Activated naive CD4-positive, alpha-beta T cell (primary cell): ENCODE results near the gene TENT5A.
"Not testable (repeated sequence)": the region's sequence is repeated elsewhere in the genome, so short reads cannot be mapped to it uniquely, and the experiment has no call there.

Source experiments
- DNase-seq, 4 experiments: peaks; one replicate each; lab custom pipeline; 2025; lab: John Stamatoyannopoulos, UW

TENT5A gene

DNA sequence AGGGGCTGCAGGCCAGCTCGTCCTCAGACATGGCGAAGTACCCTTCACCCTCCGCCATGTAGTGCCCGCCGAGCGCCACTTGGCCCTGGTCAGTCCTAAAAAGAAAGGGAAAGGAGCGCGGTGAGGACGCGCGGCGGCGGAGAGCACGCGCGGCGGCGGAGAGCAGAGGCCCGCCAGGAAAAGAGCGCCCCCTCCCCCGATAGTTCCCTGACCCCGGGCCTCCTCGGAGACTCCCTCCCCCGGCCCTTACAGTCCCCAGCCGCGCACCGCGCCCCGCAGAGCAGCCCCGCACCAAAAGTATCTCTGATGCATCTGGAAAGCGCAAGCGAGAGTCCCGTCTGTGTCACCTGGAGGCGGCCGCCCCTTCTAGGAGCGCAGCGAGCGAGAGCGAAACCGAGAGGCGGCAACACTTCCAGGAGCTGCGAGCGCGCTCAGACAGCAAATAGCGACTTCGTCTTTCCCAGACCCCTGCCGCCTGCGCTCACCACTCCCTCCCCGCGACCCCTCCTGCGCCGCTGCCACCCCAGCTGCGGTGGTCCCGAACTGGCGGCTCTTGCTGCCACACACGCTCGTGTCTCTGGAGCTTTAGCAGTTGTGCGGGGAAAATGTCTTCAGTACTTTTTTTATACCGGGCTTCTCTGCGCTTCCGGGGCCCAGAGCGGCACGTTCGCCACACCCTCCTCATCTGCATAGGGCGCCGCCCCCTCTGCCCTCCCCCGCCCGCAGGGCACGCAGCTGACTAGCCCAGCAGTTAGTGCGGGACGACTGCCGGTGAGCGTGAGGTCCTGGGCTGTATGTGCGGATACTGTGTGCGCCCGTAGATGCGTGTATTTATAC lies at the start of gene TENT5A:
Gene TENT5A, minus strand, starts transcription at position 598 of the 837 bp plus-strand sequence. Its CDS starts 540 bp downstream, at position 58.
- DNase-seq, result peak; percentile 60 to 88 (median 74)

DNA sequence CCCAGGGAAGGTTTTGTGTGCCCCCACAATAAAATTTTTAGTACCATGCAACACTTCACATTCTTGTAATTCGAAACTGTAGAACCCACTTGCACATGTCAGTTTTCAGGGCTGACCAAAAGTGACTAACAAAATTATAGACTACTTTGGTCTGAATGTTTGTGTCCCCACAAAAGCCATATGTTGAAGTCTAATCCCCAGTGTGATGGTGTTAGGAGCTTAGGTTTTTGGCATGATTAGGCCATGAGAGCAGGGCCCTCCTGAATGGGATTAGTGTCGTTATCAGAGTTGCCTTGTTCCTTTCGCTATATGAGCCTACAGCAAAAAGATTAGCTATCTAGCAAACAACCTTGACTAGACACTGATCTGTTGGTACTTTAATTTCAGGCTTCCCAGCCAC lies 49.0 kb upstream of the TENT5A start:
- no peak for DNase-seq

DNA sequence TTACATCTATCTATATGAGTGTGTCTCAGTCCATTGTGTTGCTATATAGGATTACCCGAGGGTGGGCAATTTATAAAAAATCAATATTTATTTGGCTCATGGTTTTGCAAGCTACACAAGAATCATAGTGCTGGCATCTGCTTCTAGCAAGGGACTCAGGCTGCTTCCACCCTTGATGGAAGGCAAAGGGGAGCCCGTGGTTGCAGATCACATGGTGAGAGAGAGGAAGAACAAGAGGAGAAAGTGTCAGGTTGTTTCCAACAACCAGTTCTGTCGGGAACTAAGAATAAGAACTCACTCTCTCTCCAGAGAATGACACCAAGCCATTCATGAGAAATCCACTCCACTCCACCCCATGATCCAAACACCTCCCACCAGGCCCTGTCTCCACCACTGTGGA lies 48.2 kb upstream of the TENT5A start:
- no peak for DNase-seq

DNA sequence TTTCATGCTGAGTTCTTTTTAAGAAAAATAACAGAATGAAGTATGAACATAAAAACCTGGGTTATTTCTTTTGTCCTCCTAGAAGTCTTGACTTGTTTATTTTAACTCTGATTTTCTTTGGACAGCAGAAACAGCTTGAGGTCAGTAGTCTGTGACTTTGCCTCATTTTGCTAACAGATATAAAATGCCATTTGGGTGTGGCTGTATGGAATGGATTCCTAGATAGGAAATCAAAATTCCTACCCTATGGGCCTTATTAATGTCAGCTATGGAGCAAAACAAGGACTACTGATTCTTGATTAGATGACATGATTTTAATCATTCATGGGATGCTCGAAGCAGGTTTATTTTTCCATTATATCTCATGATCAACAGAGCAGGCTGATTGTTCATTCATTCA lies 46.8 kb upstream of the TENT5A start:
- DNase-seq, result no peak

DNA sequence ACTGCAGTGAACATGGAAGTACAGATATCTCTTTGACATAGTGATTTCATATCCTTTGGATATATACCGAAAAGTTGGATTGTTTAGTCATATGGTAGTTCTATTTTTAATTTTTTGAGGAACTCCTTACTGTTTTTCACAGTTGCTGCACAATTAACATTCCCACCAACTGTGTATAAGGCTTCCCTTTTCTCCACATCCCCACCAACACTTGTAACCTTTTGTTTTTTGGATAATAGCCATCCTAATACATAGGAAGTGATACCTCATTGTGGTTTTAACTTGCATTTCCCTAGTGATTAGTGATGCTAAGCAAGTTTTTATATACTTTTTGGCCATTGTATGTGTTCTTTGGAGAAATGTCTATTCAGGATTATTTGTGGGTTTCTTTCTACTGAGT lies 45.1 kb upstream of the TENT5A start:
- no peak for DNase-seq

DNA sequence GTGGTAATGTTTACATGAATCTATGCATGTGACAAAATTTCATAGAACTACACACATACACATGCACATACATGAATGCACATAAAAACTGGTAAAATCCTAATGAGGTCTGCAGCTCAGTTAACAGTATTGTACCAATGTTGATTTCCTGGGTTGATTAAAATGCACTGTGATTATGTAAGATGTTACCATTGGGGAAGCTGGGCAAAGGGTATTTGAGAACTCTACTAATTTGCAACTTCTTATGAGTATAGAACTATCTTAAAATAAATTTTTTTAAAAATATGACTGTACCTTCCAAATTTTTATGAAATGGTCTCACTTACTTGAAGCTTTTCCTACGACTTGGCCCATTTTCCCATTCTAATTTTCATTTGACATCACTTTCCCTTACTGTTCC lies 43.4 kb upstream of the TENT5A start:
- DNase-seq, result no peak

DNA sequence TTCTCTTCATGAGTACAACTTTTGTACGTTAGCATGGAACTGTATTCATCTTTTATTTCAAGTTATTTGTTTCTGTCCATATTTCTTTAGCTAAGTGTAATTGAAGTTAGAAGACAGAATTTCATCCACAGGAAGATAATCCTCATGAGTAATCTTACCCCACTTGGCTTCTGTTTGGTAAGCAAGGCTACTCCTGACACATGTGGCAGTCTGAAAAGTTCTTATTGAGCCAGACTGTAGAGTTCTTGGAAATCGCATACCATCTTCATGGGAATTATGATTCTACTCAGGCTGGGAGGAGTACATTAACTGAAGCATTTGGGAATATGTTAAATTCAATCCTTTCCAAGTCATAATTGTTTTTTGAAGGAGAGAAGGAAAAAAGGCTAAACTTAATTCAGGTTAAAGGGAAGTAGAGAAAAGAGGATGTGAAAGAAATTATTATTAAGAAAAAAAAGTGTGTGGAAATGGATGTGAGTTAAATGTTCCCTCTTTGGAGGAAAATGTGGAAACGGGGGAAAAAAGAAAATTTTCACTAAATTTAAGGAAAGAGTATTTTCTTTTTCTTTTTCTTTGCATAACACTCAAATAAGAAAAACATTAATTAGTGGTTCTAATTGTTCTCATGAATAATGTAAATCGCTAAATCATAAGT lies 41.5 kb upstream of the TENT5A start:
- no peak for DNase-seq

DNA sequence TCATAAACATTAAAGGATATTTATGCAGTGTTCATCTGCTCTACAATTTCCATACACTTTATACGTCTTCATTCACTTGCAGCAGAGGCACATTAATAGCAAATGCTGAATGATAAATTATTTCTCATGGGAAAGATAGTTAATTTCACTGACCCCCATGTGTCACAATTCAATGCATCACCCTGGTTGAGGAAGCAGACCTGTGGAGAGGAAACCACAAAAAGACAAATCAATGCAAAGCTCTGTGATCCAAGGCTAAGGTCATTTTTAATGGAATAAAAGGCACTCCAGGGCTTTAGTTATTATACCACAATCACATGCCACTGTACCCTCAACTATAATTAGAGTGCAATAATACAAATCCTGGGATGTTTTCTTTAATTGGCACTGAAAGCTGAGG lies 40.3 kb upstream of the TENT5A start:
- no peak for DNase-seq

DNA sequence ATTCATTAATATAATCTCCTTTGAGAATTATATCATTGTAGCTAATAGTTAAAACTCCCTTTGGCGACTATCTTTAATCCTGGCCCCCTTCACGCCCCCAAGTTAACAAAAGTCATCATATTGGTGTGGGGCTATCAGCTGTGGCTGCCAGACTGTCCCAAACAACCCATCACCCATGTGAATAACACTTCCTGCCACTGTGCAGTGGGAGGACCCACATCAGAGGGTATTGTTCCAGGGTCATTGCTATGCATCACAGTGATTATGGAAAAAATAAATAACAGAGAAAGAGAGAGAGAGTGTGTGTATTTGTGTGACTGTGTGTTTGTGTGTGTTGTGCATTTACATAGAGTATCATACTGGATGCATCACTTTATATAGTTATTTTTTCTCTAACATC lies 39.3 kb upstream of the TENT5A start:
- no peak for DNase-seq

DNA sequence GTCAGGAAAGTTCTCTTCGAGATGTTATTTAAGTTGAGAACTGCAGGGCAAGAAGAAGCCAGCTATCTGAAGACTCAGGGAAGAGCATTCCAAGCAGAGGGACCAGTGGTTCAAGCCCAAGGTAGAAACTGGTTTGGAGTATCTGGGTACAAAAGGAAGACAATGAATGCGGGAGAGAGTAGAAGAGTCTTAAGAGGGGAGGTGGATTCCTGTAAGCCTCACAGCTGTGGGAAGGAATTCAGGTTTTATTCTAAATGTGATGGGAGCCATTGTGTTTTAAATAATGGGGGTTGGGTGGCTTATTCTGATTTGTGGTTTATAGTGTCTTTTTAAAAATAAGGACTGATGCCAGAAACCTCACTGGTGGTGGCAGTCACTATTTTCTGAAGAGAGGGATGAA lies 37.6 kb upstream of the TENT5A start:
- no peak for DNase-seq

DNA sequence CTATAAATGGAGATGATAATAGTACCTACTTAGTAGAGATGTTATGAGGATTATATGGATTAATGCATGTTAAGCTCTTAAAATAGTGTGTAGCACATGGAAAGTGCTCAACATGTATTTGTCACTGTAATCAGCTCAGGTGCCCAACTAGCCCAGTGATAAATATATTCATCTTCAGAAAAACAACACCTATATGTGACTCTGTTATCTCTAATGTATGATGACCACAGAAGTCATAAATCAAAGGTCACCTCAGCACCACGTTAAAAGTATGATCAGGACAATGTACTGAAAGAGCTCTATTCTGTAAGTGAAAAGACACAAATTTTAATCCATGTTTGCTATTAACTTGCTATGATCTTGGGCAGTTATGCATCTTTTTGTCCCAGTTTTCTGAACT lies 36.8 kb upstream of the TENT5A start:
- DNase-seq, result no peak

DNA sequence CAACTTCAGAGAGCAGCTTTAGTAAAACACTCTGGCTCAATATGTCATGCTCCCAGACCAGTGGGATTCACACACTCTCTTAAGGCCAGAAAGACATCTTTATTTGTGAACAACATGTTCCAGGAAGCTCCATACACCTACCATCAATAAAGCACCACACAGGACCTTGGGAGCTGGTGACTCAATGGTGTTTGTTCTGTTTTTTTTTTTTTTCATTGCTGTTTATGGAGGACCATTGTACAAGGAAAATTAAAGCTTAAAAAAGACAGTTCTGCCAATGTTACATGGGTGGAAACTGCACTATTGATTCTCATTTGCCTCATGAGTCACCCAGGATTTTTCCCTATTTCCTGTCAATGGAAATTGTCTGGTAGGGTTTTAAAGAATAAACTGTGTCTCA lies 36.3 kb upstream of the TENT5A start:
- no peak for DNase-seq

DNA sequence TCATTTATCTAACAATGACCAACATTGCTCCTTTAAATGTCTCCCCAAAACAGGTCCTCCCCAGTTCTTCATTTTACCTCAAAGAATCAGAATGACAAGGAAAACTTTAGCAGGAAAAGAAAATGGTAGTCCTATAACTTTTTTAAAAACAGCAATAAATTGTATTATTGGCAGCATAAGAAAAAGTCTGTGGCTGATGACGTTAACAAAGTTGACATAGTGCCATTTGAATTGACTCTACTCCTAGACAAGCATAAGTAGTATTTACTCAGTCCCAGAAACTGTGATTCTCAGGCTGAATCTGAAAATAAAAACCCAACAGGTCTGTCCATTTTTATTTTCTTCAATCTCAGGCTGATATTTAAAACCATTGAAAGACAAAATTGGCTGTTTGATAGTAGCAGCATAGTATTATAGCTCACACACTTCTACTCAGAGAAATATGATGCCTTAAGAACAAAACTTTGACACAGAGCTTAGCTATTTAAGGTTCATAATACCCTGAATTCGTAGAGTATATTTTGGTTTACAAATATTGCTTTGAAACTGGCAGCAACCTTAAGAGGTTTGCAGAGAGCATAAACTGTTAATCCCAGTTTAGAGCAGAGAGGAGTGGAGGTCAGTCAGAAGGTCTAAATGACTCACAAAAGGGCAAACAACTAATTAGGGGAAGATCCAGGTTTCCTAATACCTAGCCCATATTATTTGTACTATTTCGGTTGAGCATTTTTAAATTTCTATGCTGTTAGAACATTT lies 35.0 kb upstream of the TENT5A start:
- DNase-seq, result no peak

DNA sequence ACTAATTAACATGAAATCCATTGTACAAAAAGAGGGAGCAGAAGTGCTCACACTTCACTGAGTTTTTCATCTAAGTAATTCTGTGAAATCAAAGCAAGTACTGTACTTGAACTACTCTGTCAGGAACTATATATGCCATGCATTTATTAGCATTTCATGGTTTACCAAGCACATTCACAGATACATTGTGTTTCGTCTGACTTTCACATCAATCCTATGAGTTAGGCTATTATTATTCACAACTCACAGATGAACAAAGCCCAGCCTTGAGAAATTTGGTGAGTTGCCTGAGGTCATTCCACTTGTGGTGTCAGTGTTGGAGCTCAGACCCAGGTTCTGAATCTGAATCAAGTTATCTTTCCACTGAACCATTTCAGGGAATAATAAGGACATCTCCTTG lies 33.7 kb upstream of the TENT5A start:
- DNase-seq, result no peak

DNA sequence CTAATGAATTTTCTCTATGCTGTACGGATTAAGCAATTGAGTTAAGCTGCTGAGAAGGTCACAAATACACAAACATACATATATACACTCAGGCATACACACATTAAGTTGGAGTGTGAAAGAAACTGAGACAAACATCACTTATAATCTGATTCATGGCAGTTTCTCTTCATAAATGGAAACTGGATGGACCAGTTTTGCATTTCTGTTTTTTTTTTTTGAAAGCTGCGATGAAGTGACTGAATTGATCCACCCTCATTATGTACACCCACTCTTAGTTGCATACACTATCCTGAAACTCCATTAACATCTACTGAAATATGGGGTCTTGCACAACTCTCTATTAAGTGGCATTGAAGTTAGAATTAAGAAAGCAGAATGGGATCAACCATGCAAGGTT lies 32.9 kb upstream of the TENT5A start:
- DNase-seq, result no peak

DNA sequence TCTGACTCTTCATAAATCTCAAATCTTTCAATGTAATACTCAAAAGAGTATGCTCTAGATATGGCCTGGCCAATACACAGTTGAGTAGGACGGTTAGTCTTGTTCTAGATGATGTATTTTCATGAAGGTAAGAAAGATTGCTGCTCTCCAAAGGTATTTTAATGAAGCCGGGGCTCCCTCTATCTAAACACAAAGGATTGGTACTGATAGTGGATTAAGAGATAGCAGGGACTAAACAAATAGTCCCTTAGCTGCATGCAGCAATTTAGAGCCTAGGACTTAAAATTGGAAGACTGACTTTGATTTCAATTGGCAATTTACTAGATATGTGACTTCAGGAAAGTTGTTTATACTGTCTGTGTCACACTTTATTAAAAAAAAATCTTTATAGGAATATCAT lies 31.4 kb upstream of the TENT5A start:
- no peak for DNase-seq

DNA sequence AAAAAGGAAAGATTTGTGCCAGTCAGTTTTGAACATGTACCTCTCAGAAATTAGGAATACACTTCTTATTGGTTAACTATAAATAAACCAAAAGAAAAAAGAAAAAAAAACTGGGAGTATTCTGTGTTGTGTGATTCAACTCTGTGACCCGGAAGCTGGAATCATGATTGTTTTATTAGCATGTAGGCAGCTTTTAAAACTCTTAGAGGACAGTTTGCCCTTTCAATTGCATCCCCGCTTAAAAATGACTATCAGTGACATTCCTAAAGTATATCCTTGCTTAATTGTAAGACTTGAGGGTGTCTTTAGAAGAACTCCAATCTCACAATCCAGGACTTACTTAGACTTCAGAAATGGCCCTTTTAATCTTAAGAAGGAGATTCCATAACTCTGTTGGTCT lies 29.1 kb upstream of the TENT5A start:
- no peak for DNase-seq

DNA sequence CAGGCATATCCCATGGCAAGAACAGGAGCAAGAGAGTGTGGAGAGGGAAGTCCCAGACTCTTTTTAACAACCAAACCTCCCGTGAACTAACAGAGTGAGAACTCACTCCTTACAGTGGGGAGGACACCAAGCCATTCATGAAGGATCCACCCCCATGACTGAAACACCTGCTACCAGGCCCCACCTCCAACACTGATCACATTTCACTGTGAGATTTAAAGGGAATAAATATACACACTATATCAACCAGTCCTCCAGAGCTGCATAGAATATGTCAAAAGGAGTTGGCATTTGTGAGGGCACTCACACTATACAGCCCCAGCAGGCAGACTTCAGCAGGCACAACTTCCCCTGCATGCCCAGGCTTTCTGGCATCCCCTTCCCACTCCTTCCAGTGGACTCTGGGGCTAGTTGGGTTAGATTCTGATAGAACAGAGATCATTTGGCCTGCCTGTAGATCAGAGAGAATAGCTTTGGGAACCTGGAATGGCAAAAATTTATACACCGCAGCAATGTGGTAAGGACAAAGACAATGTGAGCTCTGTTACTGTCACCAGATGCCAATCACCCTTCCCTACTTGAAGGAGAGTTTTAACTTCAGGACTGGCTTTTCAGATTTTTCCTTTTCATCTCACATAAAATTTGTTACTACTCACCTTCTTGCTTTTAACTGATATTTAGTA lies 25.2 kb upstream of the TENT5A start:
- DNase-seq, result no peak

DNA sequence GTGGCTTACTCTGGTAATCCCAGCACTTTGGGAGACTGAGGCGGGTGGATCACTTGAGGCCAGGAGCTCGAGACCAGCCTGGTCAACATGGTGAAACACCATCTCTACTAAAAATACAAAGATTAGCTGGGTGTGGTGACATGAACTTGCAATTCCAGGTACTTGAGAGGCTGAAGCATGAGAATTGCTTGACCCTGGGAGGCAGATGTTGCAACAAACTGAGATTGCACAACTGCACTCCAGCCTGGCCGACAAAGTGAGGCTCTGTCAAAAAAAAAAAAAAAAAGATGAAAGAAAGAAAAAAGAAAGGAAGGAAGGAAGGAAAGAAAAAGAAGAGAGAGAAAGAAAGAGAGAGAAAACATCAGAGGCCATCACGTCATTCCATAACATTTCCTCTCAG lies 23.7 kb upstream of the TENT5A start:
- not testable (repeated sequence) for DNase-seq

DNA sequence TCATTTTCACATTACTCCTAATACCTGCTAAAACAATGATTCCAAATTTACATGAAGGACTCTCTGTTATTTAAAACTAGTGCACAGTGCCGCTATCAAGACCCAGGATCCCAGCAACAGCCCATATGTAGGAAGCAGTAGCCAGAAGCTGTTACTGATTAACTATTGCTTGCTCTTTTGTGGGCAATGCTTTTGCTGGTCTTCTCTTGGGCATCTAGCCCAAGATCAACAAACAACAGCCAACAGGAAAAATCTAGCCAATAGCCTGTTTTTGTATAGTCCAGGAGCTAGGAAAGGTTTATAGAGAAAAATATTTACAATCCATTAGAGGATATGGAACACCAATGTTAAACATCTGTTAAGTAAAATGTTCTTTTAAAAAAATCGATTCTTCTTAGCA lies 22.1 kb upstream of the TENT5A start:
- no peak for DNase-seq

DNA sequence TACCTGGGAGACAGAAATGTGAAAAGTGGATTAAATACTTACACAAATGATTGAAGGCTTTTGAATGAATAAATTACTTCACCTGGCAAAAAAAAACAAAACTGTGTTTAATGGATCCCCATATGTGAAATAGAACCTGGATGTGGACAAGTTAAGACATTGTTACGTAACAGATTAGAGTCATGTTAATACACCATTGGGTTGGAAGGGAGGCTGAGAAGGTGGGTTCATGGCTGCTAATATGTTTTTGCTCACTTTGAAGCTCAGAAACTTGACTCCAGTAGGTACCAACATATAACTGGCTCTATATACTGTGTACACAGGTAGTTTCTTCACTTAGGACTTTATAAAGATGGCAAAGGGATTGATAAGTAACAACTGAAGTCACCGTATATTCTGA lies 21.4 kb upstream of the TENT5A start:
- DNase-seq, result no peak

DNA sequence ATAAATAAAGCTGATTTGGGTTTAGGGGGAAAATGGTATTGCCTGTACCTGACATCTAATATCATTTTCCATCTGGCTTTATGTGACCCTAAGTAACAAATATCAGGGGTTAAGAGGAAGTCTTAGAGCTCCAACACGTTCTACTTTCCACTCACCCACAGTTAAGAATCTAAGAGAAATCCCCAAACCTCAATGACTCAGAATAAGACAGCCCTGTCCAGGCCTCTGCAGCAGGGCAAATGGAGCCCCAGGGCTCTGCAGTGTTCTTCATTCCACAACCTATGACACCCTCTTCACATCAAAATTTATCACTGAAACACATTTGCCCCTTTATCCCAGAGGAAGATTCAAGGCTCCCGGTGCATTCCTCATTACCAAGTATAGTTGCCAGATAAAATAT lies 20.3 kb upstream of the TENT5A start:
- no peak for DNase-seq
